HCT116 (cell line): ENCODE measurements around the gene CATSPERE. TPM values are rescaled to one million over a fixed set of nuclear protein-coding genes. Genes with fewer than 3 reads are reported as not detected.

Experiments
- ATAC-seq: fragments of 200-7000 bp; cut with Tn5 transposase; 2 replicates; pipeline ENCODE4 v1.9.1; 2020; ENCODE audit warnings: mild to moderate bottlenecking, moderate library complexity
- BruUV-seq: library from RNA; stranded (reverse); fragments of 400-500 nt; replicated peaks from 2 replicates; lab custom pipeline; 2021; lab: Mats Ljungman, UMichigan
- CTCF ChIA-PET: fragments of 300-600 bp; sonication (Branson Sonifier 250); formaldehyde crosslinking; loops from one replicate; lab custom pipeline; 2021; ENCODE audit warnings: antibody characterized with exemption; lab: Charles Lee
- POLR2A ChIA-PET: fragments of 300-600, 350-600 bp; sonication (Branson Sonifier 250); formaldehyde crosslinking; loops from one replicate; lab custom pipeline; 2021; ENCODE audit warnings: antibody characterized with exemption; lab: Charles Lee
- RAD21 ChIA-PET, 2 experiments: fragments of 300-600 bp; sonication (Branson Sonifier 250); formaldehyde crosslinking; loops; one replicate each; lab custom pipeline; 2023; ENCODE audit warnings: low total read pairs in 2 of 2; ENCODE audit not compliant: uncharacterized antibody in 2 of 2, unreplicated experiment in 2 of 2, low non-redundant PET in 1 of 2; lab: Charles Lee
- DNase-seq: peaks from one replicate; pipeline ENCODE4 v3.0.0-alpha.2; 2010; ENCODE audit warnings: low read depth, low spot score
- H2AFZ ChIP-seq: fragments of 200-600 bp; shearing (Covaris generic), sonication (generic); 2 replicates; pipeline ENCODE4 v1.6.1; 2017; ENCODE audit warnings: low read depth, mixed run types, mixed read lengths, antibody characterized with exemption, low read length; ENCODE audit not compliant: poor library complexity, severe bottlenecking
- H3K27ac ChIP-seq: 2 replicates; pipeline ENCODE4 v1.5.1; 2012; ENCODE audit warnings: low read depth, low read length
- H3K27me3 ChIP-seq: fragments of 200-600 bp; sonication (generic); 2 replicates; pipeline ENCODE4 v1.6.1; 2016; ENCODE audit warnings: mixed run types, low read length, mixed read lengths; ENCODE audit not compliant: insufficient read depth
- H3K36me3 ChIP-seq, 2 experiments: fragments of 200-500 bp in 1 of 2; fragments of 200-600 bp in 1 of 2; sonication (Bioruptor generic) in 1 of 2; sonication (generic) in 1 of 2; 2 replicates each; pipeline versions ENCODE4 v1.5.1 to v1.6.1; 2014 to 2016; ENCODE audit warnings: low read length in 2 of 2, inconsistent platforms in 1 of 2, mixed read lengths in 1 of 2, mixed run types in 1 of 2; ENCODE audit not compliant: insufficient read depth in 2 of 2, control insufficient read depth in 1 of 2
- H3K4me1 ChIP-seq, 2 experiments: fragments of 200-600 bp in 1 of 2; sonication (generic) in 1 of 2; 2 replicates each; pipeline versions ENCODE4 v1.5.1 to v1.6.1; 2012 to 2017; ENCODE audit warnings: low read length in 2 of 2, inconsistent platforms in 1 of 2, mild to moderate bottlenecking in 1 of 2, mixed read lengths in 1 of 2, mixed run types in 1 of 2, moderate library complexity in 1 of 2; ENCODE audit not compliant: insufficient read depth in 2 of 2, control insufficient read depth in 1 of 2
- H3K4me2 ChIP-seq: fragments of 200-600 bp; sonication (generic); 2 replicates; pipeline ENCODE4 v1.6.1; 2017; ENCODE audit warnings: mixed run types, low read length, mixed read lengths
- H3K4me3 ChIP-seq, 2 experiments: fragments of 200-600 bp in 1 of 2; sonication (generic) in 1 of 2; replicated peaks in 1 of 2; 2 replicates each; pipeline ENCODE4 v1.5.1; 2011 to 2016; ENCODE audit warnings: low read length in 2 of 2, control low read depth in 1 of 2, low read depth in 1 of 2, mild to moderate bottlenecking in 1 of 2, mixed read lengths in 1 of 2, mixed run types in 1 of 2
- H3K79me2 ChIP-seq: fragments of 200-600 bp; sonication (generic); 2 replicates; pipeline ENCODE4 v1.6.1; 2017; ENCODE audit warnings: mild to moderate bottlenecking, mixed run types, low read length, moderate library complexity, mixed read lengths; ENCODE audit not compliant: insufficient read depth
- H3K9ac ChIP-seq: fragments of 200-600 bp; sonication (generic); 2 replicates; pipeline ENCODE4 v1.6.1; 2016; ENCODE audit warnings: low read length, mixed read lengths
- H3K9me2 ChIP-seq: fragments of 200-600 bp; sonication (generic), shearing (Covaris generic); 2 replicates; pipeline ENCODE4 v1.6.1; 2017; ENCODE audit warnings: mixed run types, mild to moderate bottlenecking, moderate library complexity; ENCODE audit not compliant: insufficient read depth
- H3K9me3 ChIP-seq, 2 experiments: fragments of 200-500 bp in 1 of 2; fragments of 200-600 bp in 1 of 2; sonication (Bioruptor generic) in 1 of 2; sonication (generic) in 1 of 2; 2 replicates each; pipeline ENCODE4 v1.6.1; 2014 to 2017; ENCODE audit warnings: low read length in 2 of 2, mixed read lengths in 2 of 2, inconsistent platforms in 1 of 2, low read depth in 1 of 2, mild to moderate bottlenecking in 1 of 2, mixed run types in 1 of 2, moderate library complexity in 1 of 2; ENCODE audit not compliant: control insufficient read depth in 1 of 2, insufficient read depth in 1 of 2
- H4K20me1 ChIP-seq: fragments of 200-600 bp; sonication (generic), shearing (Covaris generic); 2 replicates; pipeline ENCODE4 v1.6.1; 2017; ENCODE audit warnings: mixed run types, mild to moderate bottlenecking, moderate library complexity; ENCODE audit not compliant: insufficient read depth
- ATF3 ChIP-seq: IDR thresholded peaks from 2 replicates; pipeline ENCODE4 v1.6.1; 2012
- CTCF ChIP-seq, 3 experiments: fragments of 200-600 bp in 1 of 3; sonication (generic) in 1 of 3; IDR thresholded peaks in 2 of 3; conservative IDR thresholded peaks in 1 of 3; 2 replicates each; pipeline ENCODE4 v1.5.1; 2012 to 2017; ENCODE audit warnings: low read depth in 2 of 3, low read length in 2 of 3, antibody characterized with exemption in 1 of 3, borderline replicate concordance in 1 of 3, control low read depth in 1 of 3, mild to moderate bottlenecking in 1 of 3, mixed read lengths in 1 of 3, mixed run types in 1 of 3, moderate library complexity in 1 of 3; ENCODE audit not compliant: insufficient read depth in 1 of 3
- EGR1 ChIP-seq: IDR thresholded peaks from 2 replicates; pipeline ENCODE4 v1.6.1; 2012; ENCODE audit warnings: low read depth
- ELF1 ChIP-seq: IDR thresholded peaks from 2 replicates; pipeline ENCODE4 v1.6.1; 2012; ENCODE audit warnings: low read depth, borderline replicate concordance
- EZH2 ChIP-seq: fragments of 200-600 bp; sonication (generic); IDR thresholded peaks from 2 replicates; pipeline ENCODE4 v1.6.1; 2017; ENCODE audit warnings: antibody characterized with exemption, mixed run types
- FOSL1 ChIP-seq: IDR thresholded peaks from 2 replicates; pipeline ENCODE4 v1.6.1; 2012; ENCODE audit warnings: low read depth
- MAX ChIP-seq: IDR thresholded peaks from 2 replicates; pipeline ENCODE4 v1.6.1; 2012
- POLR2A ChIP-seq: IDR thresholded peaks from 2 replicates; pipeline ENCODE4 v1.7.0; 2011; ENCODE audit warnings: borderline replicate concordance; ENCODE audit not compliant: insufficient read depth, insufficient read length; ENCODE audit errors: extremely low read depth
- POLR2AphosphoS5 ChIP-seq: IDR thresholded peaks from 2 replicates; pipeline ENCODE4 v1.6.1; 2011; ENCODE audit warnings: mild to moderate bottlenecking, low read depth, low read length, moderate library complexity
- RAD21 ChIP-seq: IDR thresholded peaks from 2 replicates; pipeline ENCODE4 v1.6.1; 2012; ENCODE audit warnings: low read depth, mild to moderate bottlenecking
- SIN3A ChIP-seq: IDR thresholded peaks from 2 replicates; pipeline ENCODE4 v1.6.1; 2012; ENCODE audit warnings: low read depth
- SP1 ChIP-seq: IDR thresholded peaks from 2 replicates; pipeline ENCODE4 v1.6.1; 2012; ENCODE audit warnings: low read depth
- SRF ChIP-seq: IDR thresholded peaks from 2 replicates; pipeline ENCODE4 v1.6.1; 2012; ENCODE audit warnings: low read depth
- TCF7L2 ChIP-seq: IDR thresholded peaks from 2 replicates; pipeline ENCODE4 v1.7.0; 2011; ENCODE audit warnings: borderline replicate concordance, inconsistent platforms; ENCODE audit not compliant: insufficient read depth, insufficient read length; ENCODE audit errors: extremely low read depth
- YY1 ChIP-seq: IDR thresholded peaks from 2 replicates; pipeline ENCODE4 v1.6.1; 2011; ENCODE audit warnings: low read length, low read depth, moderate library complexity, mild to moderate bottlenecking; ENCODE audit not compliant: insufficient replicate concordance; ENCODE audit errors: extremely low read depth
- ZBTB33 ChIP-seq: IDR thresholded peaks from 2 replicates; pipeline ENCODE4 v1.6.1; 2011; ENCODE audit warnings: mild to moderate bottlenecking, low read length, moderate library complexity; ENCODE audit not compliant: insufficient replicate concordance; ENCODE audit errors: extremely low read depth
- ZNF274 ChIP-seq: fragments of 200-500 bp; sonication (Bioruptor generic); IDR thresholded peaks from 2 replicates; pipeline ENCODE4 v1.6.1; 2014; ENCODE audit warnings: mild to moderate bottlenecking, low read depth, low read length, inconsistent platforms
- intact Hi-C: fragments of 100-400 bp; cut with micrococcal nuclease; formaldehyde crosslinking; loops from 2 replicates; pipeline ENCODE4 v1.10.0; 2022
- total RNA-seq: library from RNA; stranded (reverse); gene quantifications from one replicate; pipeline ENCODE4 v1.2.1, GENCODE V29; 2021; ENCODE audit not compliant: unreplicated experiment

CATSPERE gene
- total RNA-seq, 1 experiment from 2014 or later: 0.34 TPM

DNA sequence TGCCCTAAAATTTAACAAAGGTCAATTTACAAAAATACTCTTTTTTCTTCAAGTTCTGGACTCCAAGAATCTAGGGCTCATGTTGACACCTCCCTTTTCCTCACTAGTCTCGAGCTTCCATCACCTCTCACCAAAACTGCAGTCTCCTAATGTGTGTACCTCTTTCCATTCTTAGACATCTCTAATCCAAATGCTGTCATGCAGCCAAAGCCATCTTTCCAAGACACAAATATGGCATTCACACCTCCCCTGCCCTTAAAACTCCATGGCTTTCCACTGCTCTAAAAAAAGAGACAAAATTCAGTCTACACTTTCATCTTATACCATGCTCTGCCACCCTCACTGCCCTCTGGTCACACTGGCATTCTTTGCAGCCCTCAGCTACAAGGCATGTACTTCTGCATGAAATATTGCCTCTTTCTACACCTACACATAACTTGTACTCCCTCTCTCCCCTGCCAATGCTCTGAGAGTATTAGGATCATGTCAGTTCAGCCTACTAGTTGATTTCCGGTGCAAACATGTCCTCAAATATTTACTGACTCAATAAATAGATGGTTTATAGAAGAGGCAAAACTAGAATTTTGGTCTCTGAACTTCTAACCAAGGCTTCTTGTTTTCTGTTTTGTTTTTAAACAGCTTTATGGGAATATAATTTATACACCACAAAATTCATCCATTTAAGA lies 36.3 kb upstream of the CATSPERE start:
- Histone ChIP-seq H3K27me3 (no peaks in the 10 kb centered on the region), H3K79me2 (no peaks in the 10 kb centered on the region), H3K4me2 (no peak overlapping the region), H2AFZ (no peak overlapping the region), H4K20me1 (no peaks in the 10 kb centered on the region), H3K36me3 (peaks cover 4 to 15% of the 10 kb centered on the region in 2 experiments; a peak in 3 of 4 replicates), H3K4me1 (no peaks in the 10 kb centered on the region), H3K4me3 (no peak overlapping the region), H3K9me3 (no peaks in the 10 kb centered on the region), H3K9me2 (no peaks in the 10 kb centered on the region), H3K9ac (no peak overlapping the region), H3K27ac (no peak overlapping the region)
- no TSS peak for BruUV-seq
- ChIA-PET RAD21 (no interaction called here), CTCF (no interaction called here), POLR2A (no interaction called here)
- ATAC-seq (no peak), DNase-seq (no peak)
- intact Hi-C loops: no loop called here
- TF ChIP-seq SP1: no peak
- TF ChIP-seq FOSL1: no peak
- TF ChIP-seq CTCF (IDR thresholded peaks at IDR 0.05 in 2 of 3, conservative IDR thresholded peaks at IDR 0.05 in 1 of 3; ENCODE audit: borderline replicate concordance in 1 of 3, insufficient read depth in 1 of 3, low read depth in 2 of 3, low read length in 2 of 3): no peak
- no peak for TF ChIP-seq ZBTB33
- no peak for TF ChIP-seq MAX
- no peak for TF ChIP-seq YY1
- TF ChIP-seq POLR2A: no peak
- TF ChIP-seq SRF: no peak
- TF ChIP-seq POLR2AphosphoS5: no peak
- TF ChIP-seq ATF3: no peak
- TF ChIP-seq SIN3A: no peak
- no peak for TF ChIP-seq ZNF274
- TF ChIP-seq EZH2: no peak
- TF ChIP-seq ELF1: no peak
- TF ChIP-seq TCF7L2: no peak
- TF ChIP-seq RAD21: no peak
- no peak for TF ChIP-seq EGR1
